Endothelial cell of hepatic sinusoid (primary cell): Measurements from ENCODE around the gene ABCA8.

Experiments used
- in situ Hi-C: cut with HindIII; loops from 2 replicates; pipeline ENCODE4 v1.10.0; 2017; ENCODE audit warnings: low sequenced_read_pairs

ABCA8 gene

DNA sequence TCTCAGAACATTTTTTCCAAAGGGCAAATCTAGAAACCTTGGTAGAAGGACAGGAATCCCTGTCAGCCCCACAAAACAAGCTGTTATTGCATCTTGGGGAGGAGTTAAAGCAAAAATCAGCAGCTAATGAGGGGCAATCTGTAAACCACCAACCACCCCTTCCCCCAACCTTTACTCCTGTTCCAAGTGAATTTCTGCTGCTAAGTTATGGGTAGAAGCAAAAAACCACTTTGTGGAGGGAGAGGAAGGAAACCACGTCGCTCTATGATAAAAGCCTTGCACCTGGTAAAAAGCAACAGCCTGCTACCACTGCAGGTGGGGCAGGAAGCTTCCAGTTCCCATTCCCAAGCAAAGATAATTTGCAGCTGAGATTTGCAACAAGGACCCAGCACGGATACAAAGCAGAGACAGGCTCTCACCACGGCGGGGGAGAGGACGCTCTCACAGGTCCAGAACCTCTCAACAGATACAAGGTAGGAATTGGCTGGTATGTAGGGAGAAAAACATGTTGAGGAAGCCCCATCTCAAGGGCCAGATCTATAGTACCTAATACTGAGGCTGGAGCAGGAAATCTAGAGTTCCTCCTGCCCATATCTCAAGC lies 10.7 kb downstream of the ABCA8 start:
- in situ Hi-C loops = loop anchor here (5.0 kb wide), 1 partner anchor 48 kb away; no protein-coding TSS in a partner anchor

- in situ Hi-C loops = loop anchor here (5.0 kb wide), 1 partner anchor 49 kb away; no protein-coding TSS in a partner anchor
These were observed 11.4 kb downstream of the ABCA8 start for GRCh38 chr17:68943812-68944182.

GRCh38 chr17:68943123-68943811 lies 11.9 kb downstream of the ABCA8 start:
- in situ Hi-C loops = loop anchor here (5.0 kb wide), 1 partner anchor 49 kb away; no protein-coding TSS in a partner anchor

GRCh38 chr17:68942389-68942788 lies 12.8 kb downstream of the ABCA8 start:
- in situ Hi-C loops = loop anchor here (5.0 kb wide), 1 partner anchor 50 kb away; no protein-coding TSS in a partner anchor

DNA sequence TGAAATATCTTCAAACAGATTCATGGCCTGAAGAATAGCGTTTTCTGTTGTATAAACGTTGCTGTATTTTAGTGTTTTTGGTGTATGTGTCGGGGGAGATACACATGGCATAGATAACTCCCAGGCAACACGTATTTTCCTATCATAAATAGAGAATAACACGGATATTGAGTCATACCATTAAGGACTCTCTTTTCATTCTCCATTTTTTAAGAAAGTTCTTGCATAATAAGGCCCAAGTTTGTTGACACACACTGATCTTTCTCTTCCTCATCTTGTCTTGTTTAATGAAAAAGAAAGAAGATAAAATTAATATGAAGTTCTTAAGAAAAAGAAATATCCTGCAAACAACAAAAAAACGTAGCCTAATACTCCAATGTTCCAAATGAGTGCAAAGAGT lies 13.4 kb downstream of the ABCA8 start:
- in situ Hi-C loops = loop anchor here (5.0 kb wide), 1 partner anchor 51 kb away; no protein-coding TSS in a partner anchor

DNA sequence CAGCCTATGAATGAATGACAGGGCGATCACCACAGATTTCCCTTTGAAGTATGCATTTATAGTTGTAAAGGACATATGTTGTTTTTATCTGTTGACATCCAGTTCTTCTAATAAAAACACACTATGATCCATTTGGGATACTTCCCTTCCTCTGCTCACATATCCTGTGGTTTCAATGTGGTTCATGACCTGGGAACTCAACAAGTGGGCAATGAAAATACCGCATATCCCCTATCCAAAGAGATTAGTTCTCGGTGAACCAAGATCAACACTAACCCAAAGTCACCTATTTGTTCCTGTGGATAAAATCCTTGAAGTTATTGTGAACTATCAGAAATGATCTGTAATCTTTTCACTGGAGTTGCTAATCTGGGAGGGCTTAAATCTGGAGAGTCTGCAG lies 16.0 kb downstream of the ABCA8 start:
- in situ Hi-C loops = no loop called here

DNA sequence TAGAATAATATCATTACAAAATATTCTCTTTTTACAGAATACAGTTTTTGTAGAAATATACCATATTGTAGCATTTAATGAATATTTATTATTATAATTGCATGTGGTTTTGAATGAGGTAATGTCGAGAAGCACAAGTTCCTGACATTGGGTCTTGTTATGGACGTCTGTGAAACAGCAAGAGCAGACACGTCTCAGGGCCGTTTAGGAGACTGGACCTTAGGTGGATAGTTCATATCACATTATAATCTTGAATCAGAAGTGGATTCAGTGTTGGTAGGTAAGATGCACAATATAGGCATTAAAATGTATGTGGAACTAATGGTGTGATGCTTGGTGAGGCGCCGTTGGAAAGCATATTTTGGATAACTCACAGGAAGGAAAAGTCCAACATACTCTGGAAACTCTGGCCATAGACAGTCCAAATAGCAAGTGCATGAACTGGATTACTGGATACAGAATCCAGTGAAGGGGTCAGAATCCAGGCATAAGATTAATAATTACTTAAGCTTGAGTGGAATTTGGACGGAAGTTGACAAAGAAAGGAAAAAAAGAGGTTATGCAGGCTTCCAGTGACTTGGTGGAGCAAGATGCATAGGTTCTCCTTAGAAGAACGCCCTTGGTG lies 17.2 kb downstream of the ABCA8 start:
- in situ Hi-C loops = no loop called here

- in situ Hi-C loops = no loop called here
These were observed 27.7 kb downstream of the ABCA8 start for GRCh38 chr17:68927516-68927915.

DNA sequence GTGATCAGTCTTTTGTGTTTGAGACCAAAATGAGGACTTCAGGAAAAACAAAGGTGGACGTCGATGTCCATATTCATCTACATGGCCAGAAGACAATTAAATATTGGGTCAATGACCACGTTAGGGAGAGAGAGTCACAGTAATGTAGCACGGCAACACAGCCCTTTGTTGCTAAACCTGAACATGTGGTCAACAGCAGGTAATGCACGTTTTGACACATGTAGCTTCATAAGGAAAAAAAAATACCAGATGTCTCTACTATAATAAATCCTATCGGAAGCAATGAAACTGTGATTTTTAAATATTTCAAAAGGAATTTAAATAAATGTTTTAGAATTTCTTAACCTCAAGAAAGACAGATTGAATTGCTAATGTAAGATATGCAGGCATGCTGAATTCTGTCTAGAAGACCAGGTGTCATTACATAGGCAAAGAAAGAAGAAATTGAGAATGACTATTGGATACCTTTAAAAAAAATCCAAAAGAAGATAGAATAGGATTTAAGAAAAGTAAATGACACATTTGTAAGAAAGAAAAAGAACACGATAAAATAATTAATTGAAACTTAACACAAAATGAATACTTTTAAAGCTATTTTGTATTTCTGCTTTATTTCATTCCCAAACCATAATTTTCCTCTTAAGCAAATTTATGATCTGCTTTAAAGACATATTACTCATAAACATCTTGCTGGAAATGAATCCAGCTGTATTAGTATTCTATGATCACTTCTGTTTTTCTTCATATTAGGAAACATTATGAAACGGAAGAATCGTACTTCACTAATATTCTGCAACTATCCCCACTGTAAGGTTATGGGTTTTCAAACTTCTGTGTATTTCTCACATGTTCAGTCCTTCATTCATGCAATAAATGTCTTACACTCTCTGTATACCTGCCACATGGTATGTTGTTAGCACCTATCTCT lies 30.1 kb downstream of the ABCA8 start:
- in situ Hi-C loops = loop anchor here (5.0 kb wide), 2 partner anchors 38 to 148 kb away; no protein-coding TSS in a partner anchor

- in situ Hi-C loops = no loop called here
These were observed 44.3 kb downstream of the ABCA8 start for GRCh38 chr17:68910789-68911431.

- in situ Hi-C loops = no loop called here
These were observed 44.9 kb downstream of the ABCA8 start for GRCh38 chr17:68910251-68910705.

DNA sequence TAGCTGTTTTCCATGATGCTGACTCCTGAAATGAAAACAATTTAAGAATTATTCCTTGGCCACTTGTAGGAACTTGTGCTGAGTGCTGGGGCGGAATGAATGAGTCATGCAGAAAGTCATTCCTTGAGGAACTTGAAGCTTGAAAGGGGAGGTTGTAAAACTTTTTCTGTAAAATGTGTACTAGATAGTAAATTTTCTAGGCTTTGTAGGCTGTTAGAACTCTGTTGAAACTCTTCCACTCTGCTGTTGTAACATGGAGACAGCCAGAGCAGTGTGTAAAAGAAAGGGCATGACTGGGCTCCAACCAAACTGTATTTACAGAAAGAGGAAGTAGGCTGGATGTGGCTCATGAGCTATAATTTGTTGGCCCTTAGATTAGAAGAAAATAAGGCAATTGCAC lies 46.1 kb downstream of the ABCA8 start:
- in situ Hi-C loops = no loop called here

- in situ Hi-C loops = no loop called here
These were observed 47.1 kb downstream of the ABCA8 start for GRCh38 chr17:68908045-68908444.

DNA sequence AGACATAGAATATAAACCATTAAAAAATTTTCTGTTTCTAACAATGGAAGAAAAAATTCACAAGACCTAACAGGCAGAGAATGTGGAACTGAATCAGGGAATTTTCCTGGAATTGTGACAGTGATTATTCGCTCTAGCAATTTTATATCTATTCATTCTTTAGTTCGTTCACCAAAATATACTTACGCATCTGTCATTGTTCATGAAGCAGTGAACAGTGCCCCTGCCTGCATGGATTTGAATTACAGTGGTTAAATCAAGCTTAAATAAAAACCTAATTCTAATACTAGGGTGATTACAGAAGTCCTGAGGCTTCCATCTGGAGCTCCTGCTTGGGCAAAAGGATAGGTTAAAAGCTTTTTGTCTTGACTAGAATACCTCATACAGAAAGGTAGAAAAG lies 48.6 kb downstream of the ABCA8 start:
- in situ Hi-C loops = no loop called here

DNA sequence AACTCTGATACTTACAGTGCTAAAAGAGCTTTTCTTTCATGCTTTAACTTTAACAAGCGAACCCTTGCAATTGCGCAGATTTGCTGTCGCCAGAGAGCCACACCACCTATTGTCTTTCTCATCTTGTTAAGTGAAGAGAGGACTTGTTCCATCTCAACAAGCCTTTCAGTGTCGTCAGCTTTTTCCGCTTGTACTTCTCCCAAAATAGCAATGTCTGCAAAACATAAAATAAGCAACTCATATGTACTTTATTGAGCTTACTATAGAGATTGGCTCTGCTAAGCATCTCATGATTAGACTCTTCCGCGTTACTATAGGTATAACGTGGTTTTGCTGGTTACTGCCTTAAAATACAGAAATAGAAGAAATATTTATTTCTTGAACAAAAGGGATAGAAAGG lies 51.9 kb downstream of the ABCA8 start:
- in situ Hi-C loops = no loop called here

DNA sequence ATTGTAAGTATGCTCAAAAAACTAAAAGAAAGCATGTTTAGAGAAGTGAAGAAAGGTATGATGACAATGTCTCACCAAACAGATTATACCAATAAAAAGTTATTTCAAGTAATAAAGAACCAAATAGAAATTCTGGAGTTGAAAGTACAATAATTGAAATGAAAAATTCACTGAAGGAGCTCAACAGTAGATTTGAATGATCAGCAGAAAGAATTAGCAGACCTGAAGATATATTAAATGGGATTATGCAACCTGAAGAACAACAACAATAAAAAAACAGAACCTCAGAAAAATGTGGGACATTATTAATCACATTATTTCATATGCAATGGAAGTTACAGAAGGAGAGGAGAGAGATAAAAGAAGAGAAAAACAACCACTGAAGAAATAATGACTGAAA lies 57.6 kb downstream of the ABCA8 start:
- in situ Hi-C loops = no loop called here

DNA sequence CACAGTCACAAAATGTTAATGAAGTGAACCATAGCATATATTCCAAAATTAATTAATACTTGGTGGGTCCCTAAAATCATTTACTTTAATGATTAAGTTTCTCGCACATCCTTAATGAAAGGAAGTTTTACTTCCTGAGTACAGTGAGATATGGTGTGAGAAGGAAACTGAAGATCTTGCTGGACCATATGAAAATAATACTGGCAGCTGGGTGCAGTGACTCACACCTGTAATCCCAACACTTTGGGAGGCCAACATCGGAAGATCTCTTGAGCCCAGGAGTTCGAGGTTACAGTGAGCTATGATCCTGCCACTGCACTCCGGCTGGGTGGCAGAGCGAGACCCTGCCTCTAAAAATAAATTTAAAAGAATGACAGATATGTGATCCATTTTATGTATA lies 62.5 kb downstream of the ABCA8 start:
- in situ Hi-C loops = no loop called here

DNA sequence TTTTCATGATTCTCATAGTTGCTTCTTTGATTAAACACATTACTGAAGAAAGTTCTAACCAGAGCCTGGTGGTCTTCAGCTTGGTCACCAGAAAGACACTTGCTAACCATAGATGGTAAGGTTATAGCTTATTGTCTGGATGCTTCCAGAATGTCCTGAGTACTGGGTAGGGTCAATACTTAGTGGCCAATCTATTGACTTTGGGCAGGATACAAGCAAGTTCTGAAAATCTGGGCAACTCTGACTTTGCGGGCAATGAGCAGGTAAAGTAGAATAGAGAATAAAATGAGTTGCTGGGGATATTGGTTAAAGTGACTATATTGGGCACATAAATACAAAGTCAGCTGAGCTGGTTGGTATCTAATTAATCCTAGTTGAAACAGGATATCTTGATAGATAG lies 63.0 kb downstream of the ABCA8 start:
- in situ Hi-C loops = no loop called here

- in situ Hi-C loops = loop anchor here (5.0 kb wide), 1 partner anchor 36 kb away; no protein-coding TSS in a partner anchor
These were observed 68.8 kb downstream of the ABCA8 start for GRCh38 chr17:68886401-68886800.

DNA sequence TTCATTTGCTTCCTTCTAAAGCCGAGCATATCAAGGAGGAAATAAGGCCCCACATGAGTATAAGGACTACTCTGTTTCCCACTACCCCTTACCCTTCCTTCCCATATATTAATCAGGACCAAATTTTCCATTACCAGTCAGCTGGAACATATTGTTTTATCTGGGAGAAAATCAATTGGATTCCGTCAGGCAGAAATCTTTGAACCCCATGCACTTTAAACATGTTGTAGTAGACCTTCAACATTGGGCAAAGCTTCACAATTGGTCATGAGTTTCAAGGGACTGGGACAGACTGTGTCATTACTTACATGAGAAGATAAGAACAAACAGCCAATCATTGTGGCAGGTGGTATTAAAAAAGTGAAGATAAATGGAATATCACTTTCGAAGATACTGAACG lies 70.3 kb downstream of the ABCA8 start:
- in situ Hi-C loops = loop anchor here (5.0 kb wide), 1 partner anchor 37 kb away; no protein-coding TSS in a partner anchor
